ENCODE data around the gene DNAJC4.

The DNAJC4 gene

DNA sequence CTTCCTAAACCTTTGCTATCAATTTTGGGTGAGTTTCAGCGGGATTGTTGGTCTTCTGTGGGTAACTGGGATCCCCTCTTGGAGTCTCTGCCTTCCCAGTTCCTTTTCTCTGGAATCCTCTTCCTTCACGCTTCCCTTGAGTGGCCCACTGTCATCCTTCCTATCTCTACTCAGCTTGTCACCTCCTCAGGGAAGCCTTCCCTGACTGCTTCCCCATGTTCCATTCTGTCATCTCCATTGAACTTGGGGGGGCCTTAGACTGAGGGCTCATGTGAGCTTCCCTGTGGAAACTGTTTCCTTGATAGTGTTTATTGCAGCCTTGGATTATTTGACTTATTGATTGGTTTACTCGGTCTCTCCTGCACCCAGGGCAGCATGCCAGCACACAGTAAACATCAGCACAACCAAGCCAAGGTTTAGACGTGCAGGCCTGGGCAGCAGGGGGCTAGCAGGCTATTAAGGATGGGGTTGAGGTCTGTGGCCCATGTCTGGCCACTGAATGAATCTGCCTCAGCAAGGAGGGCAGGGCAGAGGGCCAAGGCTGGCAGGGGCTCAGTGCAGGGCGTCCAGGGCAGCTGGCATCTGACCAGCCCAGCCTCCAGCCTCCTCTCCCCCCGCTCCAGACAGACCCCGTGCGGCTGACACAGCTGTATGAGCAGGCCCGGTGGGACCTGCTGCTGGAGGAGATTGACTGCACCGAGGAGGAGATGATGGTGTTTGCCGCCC lies 11.6 kb upstream of the DNAJC4 start:
- no peaks in the 10 kb centered on the region; the same call in 1 of the 2 replicates for H3K36me3 ChIP-seq (ENCODE audit: insufficient read depth, low read length)
- H3K9me3 ChIP-seq (ENCODE audit: control insufficient read depth, insufficient read depth, low read length) = no peaks in the 10 kb centered on the region
- H3K9ac ChIP-seq (ENCODE audit: low read depth, low read length) = no peak overlapping the region
- no peaks in the 10 kb centered on the region for H3K4me1 ChIP-seq (ENCODE audit: insufficient read depth, low read length)

DNA sequence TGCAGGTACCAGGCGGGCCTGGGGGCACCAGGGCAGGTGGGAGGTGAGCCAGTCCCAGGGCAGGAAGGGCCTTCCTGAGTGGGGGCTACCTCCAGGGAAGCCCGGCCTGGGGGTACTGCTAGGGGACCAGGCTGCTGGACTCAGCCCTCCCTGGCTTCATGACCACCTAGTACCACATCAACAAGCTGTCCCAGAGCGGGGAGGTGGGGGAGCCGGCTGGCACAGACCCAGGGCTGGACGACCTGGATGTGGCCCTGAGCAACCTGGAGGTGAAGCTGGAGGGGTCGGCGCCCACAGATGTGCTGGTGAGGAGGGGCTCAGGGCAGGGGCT lies 11.0 kb upstream of the DNAJC4 start:
- Histone ChIP-seq H3K9ac (ENCODE audit: low read depth, low read length) (no peak overlapping the region), H3K36me3 (ENCODE audit: insufficient read depth, low read length) (no peaks in the 10 kb centered on the region; the same call in 1 of the 2 replicates), H3K9me3 (ENCODE audit: control insufficient read depth, insufficient read depth, low read length) (no peaks in the 10 kb centered on the region), H3K4me1 (ENCODE audit: insufficient read depth, low read length) (no peaks in the 10 kb centered on the region)

DNA sequence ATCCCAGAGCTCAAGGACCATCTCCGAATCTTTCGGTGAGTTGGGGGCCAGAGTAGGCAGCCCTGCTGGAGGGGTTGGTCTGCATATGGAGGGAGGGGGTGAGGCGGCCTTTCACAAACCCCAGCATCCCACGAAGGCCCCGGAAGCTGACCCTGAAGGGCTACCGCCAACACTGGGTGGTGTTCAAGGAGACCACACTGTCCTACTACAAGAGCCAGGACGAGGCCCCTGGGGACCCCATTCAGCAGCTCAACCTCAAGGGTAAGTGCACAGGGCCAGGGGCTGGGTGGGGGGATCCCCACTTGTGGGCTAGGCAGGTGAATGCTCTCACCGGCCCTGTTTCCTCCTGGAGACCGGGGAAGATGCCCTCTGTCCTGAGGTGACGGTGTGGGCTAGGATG lies 10.6 kb upstream of the DNAJC4 start:
- H3K36me3 ChIP-seq (ENCODE audit: insufficient read depth, low read length) = no peaks in the 10 kb centered on the region; the same call in 1 of the 2 replicates
- no peaks in the 10 kb centered on the region for H3K9me3 ChIP-seq (ENCODE audit: control insufficient read depth, insufficient read depth, low read length)
- no peaks in the 10 kb centered on the region for H3K4me1 ChIP-seq (ENCODE audit: insufficient read depth, low read length)
- no peak overlapping the region for H3K9ac ChIP-seq (ENCODE audit: low read depth, low read length)

DNA sequence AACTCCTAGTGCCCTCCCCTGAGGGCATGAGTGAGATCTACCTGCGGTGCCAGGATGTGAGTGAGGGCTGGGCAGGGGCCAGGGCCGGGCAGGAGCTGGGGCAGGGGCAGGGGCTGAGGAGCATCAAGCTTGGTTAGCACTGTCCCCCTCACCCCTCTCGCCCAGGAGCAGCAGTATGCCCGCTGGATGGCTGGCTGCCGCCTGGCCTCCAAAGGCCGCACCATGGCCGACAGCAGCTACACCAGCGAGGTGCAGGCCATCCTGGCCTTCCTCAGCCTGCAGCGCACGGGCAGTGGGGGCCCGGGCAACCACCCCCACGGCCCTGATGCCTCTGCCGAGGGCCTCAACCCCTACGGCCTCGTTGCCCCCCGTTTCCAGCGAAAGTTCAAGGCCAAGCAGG lies 10.1 kb upstream of the DNAJC4 start:
- no peaks in the 10 kb centered on the region; the same call in 1 of the 2 replicates for H3K36me3 ChIP-seq (ENCODE audit: insufficient read depth, low read length)
- H3K9ac ChIP-seq (ENCODE audit: low read depth, low read length) = no peak overlapping the region
- no peaks in the 10 kb centered on the region for H3K4me1 ChIP-seq (ENCODE audit: insufficient read depth, low read length)
- H3K9me3 ChIP-seq (ENCODE audit: control insufficient read depth, insufficient read depth, low read length) = no peaks in the 10 kb centered on the region

DNA sequence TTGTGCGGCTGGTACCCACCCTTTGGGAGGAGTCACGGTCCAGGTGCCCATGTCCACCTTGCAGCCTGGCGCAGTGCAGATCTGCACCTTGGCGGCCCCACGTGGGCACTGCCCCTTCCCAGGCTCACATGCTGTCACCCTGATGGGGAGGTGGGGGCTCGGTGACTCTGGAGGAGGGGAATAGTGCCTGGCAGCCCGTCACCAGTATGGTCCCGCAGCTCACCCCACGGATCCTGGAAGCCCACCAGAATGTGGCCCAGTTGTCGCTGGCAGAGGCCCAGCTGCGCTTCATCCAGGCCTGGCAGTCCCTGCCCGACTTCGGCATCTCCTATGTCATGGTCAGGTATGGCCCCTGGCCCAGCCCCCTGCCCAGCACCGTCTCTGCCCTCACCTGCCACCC lies 9.6 kb upstream of the DNAJC4 start:
- no peaks in the 10 kb centered on the region; the same call in 1 of the 2 replicates for H3K36me3 ChIP-seq (ENCODE audit: insufficient read depth, low read length)
- H3K4me1 ChIP-seq (ENCODE audit: insufficient read depth, low read length) = no peaks in the 10 kb centered on the region
- no peaks in the 10 kb centered on the region for H3K9me3 ChIP-seq (ENCODE audit: control insufficient read depth, insufficient read depth, low read length)
- no peak overlapping the region for H3K9ac ChIP-seq (ENCODE audit: low read depth, low read length)

DNA sequence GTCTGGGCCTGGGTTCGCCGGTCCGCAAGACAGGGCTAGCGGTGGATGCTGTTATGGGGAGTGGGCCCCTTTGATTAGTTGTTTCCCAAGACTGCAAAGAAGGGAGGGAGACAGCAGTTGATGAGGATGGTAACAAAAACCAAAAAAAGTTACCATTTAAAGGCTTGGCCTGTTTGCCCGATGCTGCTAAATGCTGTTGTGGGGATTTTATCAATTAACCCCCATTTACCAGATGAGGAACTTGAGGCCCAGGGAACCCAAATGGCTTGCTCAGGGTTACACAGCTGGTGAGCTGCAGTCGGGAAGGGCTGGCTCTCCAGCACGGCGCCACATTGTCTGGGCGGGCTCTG lies 7.7 kb upstream of the DNAJC4 start:
- H3K4me1 ChIP-seq (ENCODE audit: insufficient read depth, low read length) = no peaks in the 10 kb centered on the region
- H3K9me3 ChIP-seq (ENCODE audit: control insufficient read depth, insufficient read depth, low read length) = no peaks in the 10 kb centered on the region
- H3K9ac ChIP-seq (ENCODE audit: low read depth, low read length) = no peak overlapping the region
- no peaks in the 10 kb centered on the region; the same call in 1 of the 2 replicates for H3K36me3 ChIP-seq (ENCODE audit: insufficient read depth, low read length)

DNA sequence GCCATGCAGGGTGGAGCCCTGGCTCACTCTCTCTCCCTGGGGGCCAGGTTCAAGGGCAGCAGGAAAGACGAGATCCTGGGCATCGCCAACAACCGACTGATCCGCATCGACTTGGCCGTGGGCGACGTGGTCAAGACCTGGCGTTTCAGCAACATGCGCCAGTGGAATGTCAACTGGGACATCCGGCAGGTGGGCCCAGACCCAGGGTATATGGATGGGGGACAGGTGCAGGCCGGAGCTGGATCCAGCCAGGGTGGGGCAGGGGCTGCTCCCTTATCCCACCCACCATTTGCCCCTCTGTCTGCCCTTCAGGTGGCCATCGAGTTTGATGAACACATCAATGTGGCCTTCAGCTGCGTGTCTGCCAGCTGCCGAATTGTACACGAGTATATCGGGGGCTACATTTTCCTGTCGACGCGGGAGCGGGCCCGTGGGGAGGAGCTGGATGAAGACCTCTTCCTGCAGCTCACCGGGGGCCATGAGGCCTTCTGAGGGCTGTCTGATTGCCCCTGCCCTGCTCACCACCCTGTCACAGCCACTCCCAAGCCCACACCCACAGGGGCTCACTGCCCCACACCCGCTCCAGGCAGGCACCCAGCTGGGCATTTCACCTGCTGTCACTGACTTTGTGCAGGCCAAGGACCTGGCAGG lies 7.2 kb upstream of the DNAJC4 start:
- Histone ChIP-seq H3K9me3 (ENCODE audit: control insufficient read depth, insufficient read depth, low read length) (no peaks in the 10 kb centered on the region), H3K4me1 (ENCODE audit: insufficient read depth, low read length) (no peaks in the 10 kb centered on the region), H3K36me3 (ENCODE audit: insufficient read depth, low read length) (no peaks in the 10 kb centered on the region; the same call in 1 of the 2 replicates), H3K9ac (ENCODE audit: low read depth, low read length) (no peak overlapping the region)

DNA sequence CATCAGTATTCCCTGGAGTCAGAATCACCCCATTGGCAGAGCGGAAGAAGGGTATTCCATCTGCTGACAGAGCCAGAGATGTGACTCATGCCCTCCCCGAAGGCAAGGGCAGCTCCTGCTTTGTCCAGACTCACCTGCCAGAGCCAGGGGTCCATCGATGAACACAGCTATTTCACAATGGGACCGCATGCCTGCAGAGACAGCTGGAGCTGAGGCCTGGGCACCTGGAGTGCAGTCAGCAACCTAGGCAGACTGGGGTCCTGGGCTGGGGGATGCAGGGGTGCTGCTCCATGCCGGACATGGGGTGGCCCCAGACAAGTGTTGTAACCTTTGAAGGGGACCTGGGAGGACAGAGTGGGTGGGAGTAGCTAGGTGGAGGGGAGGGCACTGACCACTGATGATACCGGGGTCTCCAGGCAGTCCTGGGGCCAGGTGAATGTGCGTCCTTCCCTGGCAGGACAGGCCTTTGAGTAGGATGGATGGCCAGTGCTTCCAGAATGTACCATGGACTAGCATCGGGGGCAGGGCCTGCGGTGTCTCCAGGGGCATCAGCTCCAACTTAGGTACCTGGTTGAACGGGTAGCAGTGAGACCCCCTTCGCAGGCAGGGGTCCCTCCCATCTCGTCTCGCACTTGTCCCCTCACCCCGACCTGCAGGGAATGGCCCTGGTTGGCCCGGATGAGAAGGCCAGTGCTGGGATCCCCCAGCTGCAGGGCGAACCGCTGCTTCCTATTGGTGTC lies 6.0 kb upstream of the DNAJC4 start:
- H3K4me1 ChIP-seq (ENCODE audit: insufficient read depth, low read length) = no peaks in the 10 kb centered on the region
- H3K9me3 ChIP-seq (ENCODE audit: control insufficient read depth, insufficient read depth, low read length) = no peaks in the 10 kb centered on the region
- no peaks in the 10 kb centered on the region; the same call in 1 of the 2 replicates for H3K36me3 ChIP-seq (ENCODE audit: insufficient read depth, low read length)
- no peak overlapping the region for H3K9ac ChIP-seq (ENCODE audit: low read depth, low read length)

DNA sequence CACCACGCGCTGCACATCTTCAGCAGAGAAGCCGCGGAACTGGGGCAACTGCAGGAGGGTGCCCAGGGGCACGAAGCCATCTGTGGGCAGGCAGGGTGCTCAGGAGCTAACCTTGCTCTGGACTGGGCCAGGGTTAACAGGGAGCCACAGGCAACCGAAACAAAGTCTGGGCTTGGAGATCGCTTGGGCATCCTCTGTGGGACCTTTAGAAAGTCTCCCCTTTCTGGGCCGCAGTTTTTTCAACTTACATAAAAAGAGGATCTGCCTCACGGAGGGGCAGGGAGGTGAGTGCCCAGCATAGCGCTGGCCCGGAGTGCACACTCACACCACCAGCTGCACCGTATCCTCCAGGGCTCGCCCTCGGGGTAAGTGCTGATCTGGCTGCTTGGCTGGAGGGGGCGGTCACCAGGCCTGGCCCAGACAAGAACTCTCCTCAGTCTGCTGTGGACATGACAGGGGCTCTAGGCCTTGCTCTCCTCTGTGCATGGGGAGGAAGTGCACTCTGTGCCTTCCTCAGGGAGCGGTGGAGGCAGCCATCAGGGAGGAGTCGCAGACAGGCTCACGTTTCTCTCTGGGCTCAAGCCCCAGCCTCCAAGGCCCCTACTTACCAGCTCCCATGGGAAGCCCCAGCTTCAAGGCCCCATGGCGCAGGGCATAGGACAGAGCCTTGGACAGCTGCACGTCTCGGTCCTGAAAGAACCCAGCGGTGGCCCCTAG lies 5.3 kb upstream of the DNAJC4 start:
- no peaks in the 10 kb centered on the region for H3K9me3 ChIP-seq (ENCODE audit: control insufficient read depth, insufficient read depth, low read length)
- H3K9ac ChIP-seq (ENCODE audit: low read depth, low read length) = peak overlapping the region; percentile 98
- 0 out of 2 replicates have a peak, but pooled peaks cover 3% of the 10 kb centered on the region for H3K4me1 ChIP-seq (ENCODE audit: insufficient read depth, low read length)
- H3K36me3 ChIP-seq (ENCODE audit: insufficient read depth, low read length) = no peaks in the 10 kb centered on the region; the same call in 1 of the 2 replicates

DNA sequence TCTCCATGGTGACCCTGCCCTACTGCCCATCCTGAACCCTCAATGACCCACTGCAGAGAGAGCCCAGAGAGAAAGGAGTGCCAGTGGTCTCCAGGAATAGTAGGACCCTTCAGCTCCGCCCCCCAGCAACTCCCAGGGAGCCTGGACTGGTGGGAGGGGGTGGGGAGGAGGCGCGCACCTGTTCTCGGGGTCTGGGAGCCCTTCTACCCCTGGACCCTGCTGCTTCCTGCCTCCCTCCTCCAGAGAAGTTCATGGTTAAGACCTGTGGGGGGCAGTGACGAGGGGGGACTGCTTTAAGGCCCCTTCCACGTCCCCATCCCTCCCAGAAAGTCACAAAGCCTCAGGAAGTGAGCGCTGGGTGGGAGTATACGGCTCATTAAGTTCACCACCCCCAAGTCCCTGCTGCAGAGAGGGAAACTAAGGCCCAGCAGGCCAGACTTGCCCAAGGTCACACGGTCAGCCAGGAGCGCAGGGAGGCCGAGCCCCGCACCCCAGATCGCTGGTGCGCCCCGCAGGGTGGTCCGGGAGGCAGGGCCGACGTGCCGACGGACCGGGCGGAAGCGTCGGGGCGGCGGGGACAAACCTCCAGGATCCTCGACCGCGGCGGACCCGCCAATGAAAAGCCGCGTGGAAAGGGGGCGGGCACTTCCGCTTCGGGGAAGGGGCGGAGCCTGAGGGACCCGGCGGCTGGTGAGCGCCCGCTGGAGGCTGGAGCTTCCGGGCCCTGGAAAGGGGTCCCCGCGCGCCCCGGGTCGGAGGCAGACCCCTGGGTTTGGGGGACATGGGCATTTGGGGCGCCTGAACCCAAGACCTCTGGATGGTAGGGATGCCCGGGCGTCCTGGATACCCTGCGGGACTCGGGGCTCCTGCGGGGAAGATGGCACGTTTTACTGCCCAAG lies 4.5 kb upstream of the DNAJC4 start, which contains the start of the genes NUDT22 and TRPT1:
Gene NUDT22 (plus strand): TSS at position 667 of the 899 bp plus-strand sequence. CDS start 379 bp downstream, outside the sequence.
Gene TRPT1 (minus strand): TSS at position 579 of the 899 bp plus-strand sequence. CDS start 326 bp downstream, at position 253.
- H3K36me3 ChIP-seq (ENCODE audit: insufficient read depth, low read length) = no peaks in the 10 kb centered on the region; the same call in 1 of the 2 replicates
- H3K9me3 ChIP-seq (ENCODE audit: control insufficient read depth, insufficient read depth, low read length) = no peaks in the 10 kb centered on the region
- peaks cover 3% of the 10 kb centered on the region; the same call in 1 of the 2 replicates for H3K4me1 ChIP-seq (ENCODE audit: insufficient read depth, low read length)
- peak within 1 kb of the TSS; percentile 98 for H3K9ac ChIP-seq (ENCODE audit: low read depth, low read length)

DNA sequence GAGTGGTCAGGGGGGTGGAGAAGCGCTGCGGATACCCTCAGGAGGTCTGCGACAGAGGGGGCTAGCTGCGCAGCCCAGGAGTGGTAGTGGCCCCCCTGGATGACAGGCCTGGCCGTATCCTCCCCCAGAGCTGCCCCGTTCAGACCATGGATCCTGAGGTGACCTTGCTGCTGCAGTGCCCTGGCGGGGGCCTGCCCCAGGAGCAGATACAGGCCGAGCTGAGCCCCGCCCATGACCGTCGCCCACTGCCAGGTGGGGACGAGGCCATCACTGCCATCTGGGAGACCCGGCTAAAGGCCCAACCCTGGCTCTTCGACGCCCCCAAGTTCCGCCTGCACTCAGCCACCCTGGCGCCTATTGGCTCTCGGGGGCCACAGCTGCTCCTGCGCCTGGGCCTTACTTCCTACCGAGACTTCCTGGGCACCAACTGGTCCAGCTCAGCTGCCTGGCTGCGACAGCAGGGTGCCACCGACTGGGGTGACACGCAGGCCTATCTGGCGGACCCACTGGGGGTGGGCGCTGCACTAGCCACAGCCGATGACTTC lies 3.8 kb upstream of the DNAJC4 start:
- peak overlapping the region; percentile 98 for H3K9ac ChIP-seq (ENCODE audit: low read depth, low read length)
- no peaks in the 10 kb centered on the region for H3K9me3 ChIP-seq (ENCODE audit: control insufficient read depth, insufficient read depth, low read length)
- no peaks in the 10 kb centered on the region; the same call in 1 of the 2 replicates for H3K36me3 ChIP-seq (ENCODE audit: insufficient read depth, low read length)
- H3K4me1 ChIP-seq (ENCODE audit: insufficient read depth, low read length) = peaks cover 4% of the 10 kb centered on the region; the same call in 1 of the 2 replicates

DNA sequence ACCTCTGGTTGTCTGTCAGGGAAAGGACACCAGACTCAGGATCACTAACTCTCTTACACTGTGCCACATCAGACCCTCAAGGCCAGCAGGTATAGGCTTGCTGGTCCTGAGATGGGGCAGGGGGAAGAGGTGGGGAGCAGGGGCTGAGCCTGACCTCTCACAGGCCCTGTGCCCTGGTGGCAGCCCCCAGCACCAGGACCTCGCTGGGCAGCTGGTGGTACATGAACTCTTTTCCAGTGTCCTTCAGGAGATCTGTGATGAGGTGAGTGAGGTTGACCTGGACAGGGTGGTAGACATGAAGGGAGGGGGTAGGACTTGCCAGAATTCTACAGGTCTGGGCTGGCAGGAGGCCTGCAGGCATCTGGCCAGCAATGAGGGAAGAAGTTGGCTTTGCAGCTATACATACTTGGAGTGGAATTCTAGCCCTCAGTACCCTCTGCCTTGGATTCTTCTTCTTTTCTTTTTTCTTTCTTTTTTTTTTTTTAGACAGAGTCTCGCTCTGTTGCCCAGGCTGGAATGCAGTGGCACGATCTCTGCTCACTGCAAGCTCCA lies 2.9 kb upstream of the DNAJC4 start:
- no peak overlapping the region for H3K9ac ChIP-seq (ENCODE audit: low read depth, low read length)
- peaks cover 7% of the 10 kb centered on the region; the same call in 1 of the 2 replicates for H3K4me1 ChIP-seq (ENCODE audit: insufficient read depth, low read length)
- no peaks in the 10 kb centered on the region for H3K9me3 ChIP-seq (ENCODE audit: control insufficient read depth, insufficient read depth, low read length)
- H3K36me3 ChIP-seq (ENCODE audit: insufficient read depth, low read length) = no peaks in the 10 kb centered on the region; the same call in 1 of the 2 replicates
